ENCODE data around the gene EOLA1. TPM values are rescaled to one million over a fixed set of nuclear protein-coding genes. Genes with fewer than 3 reads are reported as not detected.
"Not testable (repeated sequence)": the region's sequence is repeated elsewhere in the genome, so short reads cannot be mapped to it uniquely, and the experiment has no call there.

EOLA1 gene
- 7.8 and 11.4 TPM in 2 replicates for total RNA-seq (2014; rRNA removed; shearing (Covaris generic))

- peak; percentile 97 for DNase-seq (ENCODE audit: low spot score)
- in situ Hi-C loops (cut with HindIII; ENCODE audit: low sequenced_read_pairs), result no loop called here
Measured at GRCh38 chrX:149540621-149541520, at the start of gene EOLA1. EOLA1 (plus strand) TSS chrX:149541012; CDS start chrX:149545631, 4,619 bp downstream.

GRCh38 chrX:149491812-149492211, 49.0 kb upstream of the EOLA1 start:
- peak; percentile 19 for DNase-seq (ENCODE audit: low spot score)
- in situ Hi-C loops (cut with HindIII; ENCODE audit: low sequenced_read_pairs), result no loop called here

DNA sequence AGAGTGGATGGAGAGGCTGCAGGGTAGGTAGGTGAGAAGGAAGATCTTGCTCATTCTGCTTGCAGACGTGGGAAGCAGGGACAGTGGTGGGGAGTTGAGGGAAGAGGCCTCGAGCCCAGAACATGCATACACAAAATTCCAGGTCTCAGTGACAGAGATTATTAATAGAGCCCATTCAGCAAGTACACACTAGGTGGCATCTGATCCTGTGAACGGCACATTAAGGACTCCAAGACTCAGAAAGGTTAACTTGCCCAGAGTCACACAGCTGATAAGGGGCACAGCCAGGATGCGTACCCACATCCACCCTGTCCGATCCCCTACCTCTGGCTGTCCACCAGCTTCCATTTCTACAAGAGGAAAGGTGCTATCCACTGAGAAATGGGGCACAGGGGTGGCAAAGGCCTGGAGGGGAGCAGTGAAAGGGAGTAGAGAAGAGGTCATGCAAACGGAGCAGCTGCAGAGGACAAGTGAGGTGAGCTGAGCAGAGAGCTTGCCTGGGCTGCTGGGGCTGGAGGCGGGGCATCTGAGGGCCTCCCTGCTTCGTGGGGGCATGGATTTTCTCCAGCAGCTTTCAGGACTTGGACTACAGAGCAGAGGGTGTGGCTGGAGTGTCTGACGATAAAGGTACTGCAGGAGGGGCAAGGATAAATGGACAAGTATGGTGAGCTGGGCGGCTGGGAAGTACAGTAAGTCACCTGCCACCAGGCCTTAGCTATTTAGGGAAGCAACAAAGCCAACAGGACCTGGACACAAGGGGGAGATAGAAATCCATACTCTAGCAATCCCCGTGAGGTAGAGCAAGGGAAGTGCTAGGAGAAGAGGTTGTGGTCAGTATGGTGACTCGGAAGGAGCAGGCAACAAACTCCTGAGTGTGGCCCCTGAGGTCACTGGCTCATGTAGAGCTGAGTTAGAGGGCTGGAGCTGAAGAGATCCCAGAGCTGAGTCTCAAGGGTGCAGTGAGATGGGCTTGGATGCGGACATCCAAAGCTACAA, 46.9 kb upstream of the EOLA1 start:
- DNase-seq (ENCODE audit: low spot score), result no peak
- in situ Hi-C loops (cut with HindIII; ENCODE audit: low sequenced_read_pairs), result no loop called here

DNA sequence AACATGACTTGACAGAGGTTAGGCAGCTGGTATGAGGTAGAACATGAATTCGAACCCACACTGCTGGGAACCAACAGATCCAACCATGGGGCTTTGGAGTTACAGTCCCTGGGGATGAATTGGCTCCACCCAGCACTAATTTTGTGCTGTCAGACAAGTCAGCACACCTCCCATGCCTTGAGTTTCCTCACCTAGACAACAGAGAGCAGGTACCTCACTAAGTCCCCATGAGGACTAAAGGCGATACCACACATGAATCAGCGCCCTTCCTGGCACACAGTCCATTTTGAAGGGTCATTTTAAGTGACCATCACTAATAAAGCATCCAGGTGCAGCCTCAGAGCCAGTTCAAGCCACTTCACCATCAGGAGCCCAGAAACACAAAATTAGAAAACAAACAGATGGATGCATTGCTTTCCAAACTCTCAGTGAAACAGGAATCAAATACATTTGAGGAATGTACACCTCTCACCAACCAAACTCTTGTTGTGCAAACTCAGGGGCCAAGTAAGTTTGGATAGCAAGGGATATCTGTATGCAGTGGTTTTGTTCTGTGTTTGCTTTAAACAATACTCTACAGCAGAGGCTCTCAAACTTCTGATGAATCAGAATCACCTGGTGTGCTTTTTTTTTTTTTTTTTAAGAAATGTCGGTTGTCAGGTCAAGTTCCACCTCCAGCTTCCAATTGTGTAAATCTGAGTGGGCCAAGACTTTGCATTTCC, 45.8 kb upstream of the EOLA1 start:
- in situ Hi-C loops (cut with HindIII; ENCODE audit: low sequenced_read_pairs), result no loop called here

GRCh38 chrX:149495573-149496071, 45.2 kb upstream of the EOLA1 start:
- no peak for DNase-seq (ENCODE audit: low spot score)
- in situ Hi-C loops (cut with HindIII; ENCODE audit: low sequenced_read_pairs), result no loop called here

More for the DNA sequence above, 45.8 kb upstream of the EOLA1 start:
- DNase-seq (ENCODE audit: low spot score), result no peak

DNA sequence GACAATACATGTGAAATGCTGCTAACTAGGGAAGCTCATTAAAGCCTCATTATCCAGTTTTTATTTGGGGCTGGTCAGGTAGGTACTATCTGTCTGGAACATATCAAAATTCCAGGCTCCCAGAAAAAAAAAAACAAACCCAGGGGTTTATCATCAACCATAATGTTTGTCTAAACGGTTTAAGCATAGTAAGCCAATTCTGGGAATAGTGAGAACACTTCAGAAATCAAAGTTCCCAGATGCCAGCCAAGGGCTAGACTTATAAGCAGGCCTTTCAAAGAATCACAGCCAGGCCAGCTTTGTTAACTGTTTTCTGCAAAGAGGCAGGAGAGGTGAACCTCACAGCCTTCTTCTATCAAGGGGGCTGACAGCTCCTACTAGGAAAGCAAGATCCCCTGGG, 43.8 kb upstream of the EOLA1 start:
- in situ Hi-C loops (cut with HindIII; ENCODE audit: low sequenced_read_pairs), result no loop called here
- DNase-seq (ENCODE audit: low spot score), result no peak

DNA sequence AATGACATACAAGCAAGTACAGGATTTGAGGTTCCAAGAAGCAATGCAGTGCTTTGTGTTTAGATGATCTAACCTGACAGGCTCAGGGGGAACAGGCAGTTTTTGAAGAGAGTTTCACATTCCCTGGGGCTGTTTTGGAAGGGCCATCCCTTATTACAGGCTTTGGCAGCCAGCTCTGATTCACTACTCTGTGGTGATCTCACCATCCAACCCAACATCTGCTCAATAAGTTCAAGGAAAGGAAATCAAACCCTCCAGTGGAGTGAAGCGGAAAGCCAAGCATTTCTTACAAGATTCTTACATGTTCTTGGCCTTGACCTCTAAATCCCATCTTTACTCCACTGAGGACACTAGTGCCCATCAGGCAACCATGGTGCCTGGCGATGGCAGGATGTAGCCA, 43.2 kb upstream of the EOLA1 start:
- in situ Hi-C loops (cut with HindIII; ENCODE audit: low sequenced_read_pairs), result no loop called here
- DNase-seq (ENCODE audit: low spot score), result no peak

- no peak for DNase-seq (ENCODE audit: low spot score)
- in situ Hi-C loops (cut with HindIII; ENCODE audit: low sequenced_read_pairs), result no loop called here
Measured at GRCh38 chrX:149498767-149499166, 42.0 kb upstream of the EOLA1 start.

- no peak for DNase-seq (ENCODE audit: low spot score)
- in situ Hi-C loops (cut with HindIII; ENCODE audit: low sequenced_read_pairs), result no loop called here
Measured at GRCh38 chrX:149499766-149500165, 41.0 kb upstream of the EOLA1 start.

DNA sequence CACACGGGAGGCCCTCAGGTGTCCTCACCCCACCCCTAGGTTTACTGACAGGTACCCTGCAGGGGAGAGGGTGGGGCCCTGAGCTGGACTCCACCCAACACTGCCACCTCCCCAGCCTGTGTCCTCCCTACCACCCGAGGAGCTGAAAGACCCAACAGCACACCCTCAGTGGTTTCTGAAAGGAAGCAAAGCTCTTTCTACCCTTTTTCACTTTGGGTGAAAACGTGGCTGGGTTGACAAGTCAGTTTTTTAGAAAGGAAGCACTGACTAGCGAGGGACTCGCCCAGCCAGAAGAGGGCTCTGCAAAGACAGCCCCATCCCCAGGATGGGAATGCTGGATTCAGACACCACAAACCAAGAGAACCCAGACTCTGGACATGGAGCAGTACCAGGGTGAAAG, 37.9 kb upstream of the EOLA1 start:
- DNase-seq (ENCODE audit: low spot score); in situ Hi-C loops (cut with HindIII; ENCODE audit: low sequenced_read_pairs): not testable (repeated sequence)

GRCh38 chrX:149503446-149503845, 37.4 kb upstream of the EOLA1 start:
- in situ Hi-C loops (cut with HindIII; ENCODE audit: low sequenced_read_pairs), result not testable (repeated sequence)
- DNase-seq (ENCODE audit: low spot score), result peak; percentile 44

GRCh38 chrX:149504226-149504914, 36.4 kb upstream of the EOLA1 start:
- DNase-seq (ENCODE audit: low spot score), result peak; percentile 47
- in situ Hi-C loops (cut with HindIII; ENCODE audit: low sequenced_read_pairs), result no loop called here

DNA sequence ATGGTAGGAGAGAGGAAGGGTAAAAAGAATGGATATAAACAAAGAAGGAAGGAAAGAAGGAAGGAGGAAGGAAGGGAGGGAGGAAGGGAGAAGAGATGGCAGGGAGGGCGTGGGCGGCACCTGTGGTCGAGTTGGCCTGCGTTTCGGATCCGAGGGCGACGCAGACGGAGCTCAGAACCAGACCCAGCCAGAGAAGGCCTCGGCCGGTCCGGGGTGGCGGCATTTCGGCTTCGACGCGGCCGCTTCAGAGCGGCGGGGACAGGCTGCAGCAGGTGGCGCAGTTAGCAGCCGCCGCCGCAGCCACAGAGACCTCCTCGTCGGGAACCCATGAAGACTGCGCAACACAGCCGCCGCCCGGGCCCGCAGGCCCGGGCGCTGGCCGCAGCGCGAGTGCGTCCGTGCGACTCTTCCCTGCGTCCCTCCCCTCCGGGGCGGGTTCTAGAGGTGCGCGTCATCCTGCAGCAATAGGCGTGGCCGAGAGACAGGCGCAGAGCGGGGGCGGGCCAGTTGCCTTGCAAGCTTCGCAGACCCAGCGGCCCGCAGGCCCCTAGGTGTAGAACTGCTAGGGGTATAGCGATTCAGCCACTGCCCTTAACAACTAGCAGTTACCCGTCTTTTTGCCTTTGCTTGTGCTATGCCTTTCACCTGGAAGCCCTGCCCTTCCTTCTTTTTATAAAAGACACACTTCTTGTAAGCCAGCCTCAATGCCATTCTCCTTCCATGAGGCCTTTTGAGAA, 35.7 kb upstream of the EOLA1 start, which contains the start of gene IDS:
Gene IDS (minus strand): TSS at position 392 of the 737 bp plus-strand sequence. CDS start 169 bp downstream, at position 223.
- in situ Hi-C loops (cut with HindIII; ENCODE audit: low sequenced_read_pairs), result no loop called here

DNA sequence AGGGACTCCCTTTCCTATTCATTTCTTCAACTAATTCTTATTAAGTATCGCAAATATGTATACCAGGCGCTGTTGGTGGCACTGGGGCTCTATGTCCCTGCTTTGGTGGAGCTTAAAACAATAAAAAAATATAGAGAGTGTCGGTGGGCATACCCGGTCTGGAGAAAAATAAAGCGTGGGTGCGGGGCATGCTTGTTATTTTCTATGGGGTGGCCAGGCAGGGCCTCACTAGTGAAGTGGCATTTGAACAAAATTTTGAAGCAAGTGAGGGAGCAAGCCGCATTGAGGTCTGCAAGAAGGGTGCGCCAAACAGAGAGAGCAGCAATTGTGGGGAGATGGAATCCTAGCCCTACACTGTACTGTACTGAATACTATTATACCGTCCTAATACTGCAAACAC, 35.1 kb upstream of the EOLA1 start:
- no peak for DNase-seq (ENCODE audit: low spot score)
- in situ Hi-C loops (cut with HindIII; ENCODE audit: low sequenced_read_pairs), result no loop called here

More for the DNA sequence above, 35.7 kb upstream of the EOLA1 start, which contains the start of gene IDS:
- peak; percentile 92 for DNase-seq (ENCODE audit: low spot score)

- DNase-seq (ENCODE audit: low spot score), result no peak
- in situ Hi-C loops (cut with HindIII; ENCODE audit: low sequenced_read_pairs), result no loop called here
Measured at GRCh38 chrX:149506349-149506748, 34.5 kb upstream of the EOLA1 start.

DNA sequence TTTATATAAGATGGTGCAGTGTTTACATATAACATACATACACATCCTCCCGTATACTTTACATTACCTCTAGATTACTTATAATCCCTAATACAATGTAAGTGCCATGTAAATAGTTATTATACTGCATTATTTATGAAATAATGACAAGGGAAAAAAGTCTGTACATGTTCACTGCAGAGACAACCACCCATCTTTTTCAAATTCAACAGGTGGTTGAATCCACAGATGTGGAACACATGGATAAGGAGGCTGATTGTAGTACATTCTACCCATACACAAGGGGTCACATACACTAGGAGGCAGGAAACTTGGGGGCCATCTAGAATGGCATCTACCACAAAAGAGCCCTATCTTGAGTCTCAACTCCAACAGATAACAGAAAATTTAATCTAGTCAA, 32.3 kb upstream of the EOLA1 start:
- in situ Hi-C loops (cut with HindIII; ENCODE audit: low sequenced_read_pairs), result no loop called here
- no peak for DNase-seq (ENCODE audit: low spot score)

- in situ Hi-C loops (cut with HindIII; ENCODE audit: low sequenced_read_pairs), result no loop called here
- no peak for DNase-seq (ENCODE audit: low spot score)
Measured at GRCh38 chrX:149510386-149510785, 30.4 kb upstream of the EOLA1 start.

DNA sequence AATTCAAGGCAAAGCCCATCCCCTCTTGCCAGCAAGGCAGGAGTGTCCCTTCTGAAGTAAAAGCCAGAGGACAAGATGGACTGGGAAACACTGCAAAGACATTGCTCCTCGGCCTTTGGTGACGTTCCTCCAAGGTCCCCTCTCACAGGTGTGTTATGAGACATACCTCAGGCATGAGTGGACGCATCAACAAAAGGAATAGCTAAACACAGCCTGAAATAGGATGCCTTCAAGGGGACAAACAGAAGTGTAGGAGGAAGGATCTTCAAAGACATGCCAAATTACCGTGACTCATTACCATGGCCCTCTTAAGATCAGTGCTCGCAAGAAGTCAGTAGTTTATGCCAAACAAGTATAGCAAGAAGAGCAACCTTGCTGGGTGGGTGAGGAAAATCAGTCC, 29.7 kb upstream of the EOLA1 start:
- in situ Hi-C loops (cut with HindIII; ENCODE audit: low sequenced_read_pairs), result no loop called here
- no peak for DNase-seq (ENCODE audit: low spot score)

All from G401 (cell line).